NCI-H1436 treated with DMSO at 0.1 percent for 48 hours (cell line): Measurements from ENCODE around the gene TFAP2D.
A peak's percentile ranks its signal among the peaks of the same experiment; 100 is the strongest.

Source experiments
- DNase-seq: peaks from one replicate; lab custom pipeline; 2025; lab: John Stamatoyannopoulos, UW

TFAP2D gene

DNA sequence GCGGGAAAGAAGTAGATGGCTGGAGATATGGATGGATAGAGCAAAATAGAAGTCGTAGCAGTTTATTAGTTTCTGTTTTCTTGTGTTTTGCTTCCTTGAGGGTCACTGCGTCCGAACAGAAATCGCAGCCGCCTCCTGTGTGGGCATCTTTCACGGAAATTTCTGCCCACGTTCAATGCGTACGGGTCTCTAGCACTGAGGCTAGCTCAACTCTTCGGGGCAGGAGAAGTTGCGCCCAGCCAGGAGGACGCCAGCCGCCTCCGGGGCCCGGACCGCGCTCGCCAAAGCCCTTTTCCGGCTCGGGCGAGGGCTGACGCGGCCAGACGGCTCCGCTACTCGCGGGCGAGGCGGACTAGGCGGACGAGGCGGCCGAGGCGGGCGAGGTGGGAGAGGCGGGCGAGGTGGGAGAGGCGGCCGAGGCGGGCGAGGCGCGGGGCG lies 106.2 kb downstream of the TFAP2D start:
- no peak for DNase-seq

DNA sequence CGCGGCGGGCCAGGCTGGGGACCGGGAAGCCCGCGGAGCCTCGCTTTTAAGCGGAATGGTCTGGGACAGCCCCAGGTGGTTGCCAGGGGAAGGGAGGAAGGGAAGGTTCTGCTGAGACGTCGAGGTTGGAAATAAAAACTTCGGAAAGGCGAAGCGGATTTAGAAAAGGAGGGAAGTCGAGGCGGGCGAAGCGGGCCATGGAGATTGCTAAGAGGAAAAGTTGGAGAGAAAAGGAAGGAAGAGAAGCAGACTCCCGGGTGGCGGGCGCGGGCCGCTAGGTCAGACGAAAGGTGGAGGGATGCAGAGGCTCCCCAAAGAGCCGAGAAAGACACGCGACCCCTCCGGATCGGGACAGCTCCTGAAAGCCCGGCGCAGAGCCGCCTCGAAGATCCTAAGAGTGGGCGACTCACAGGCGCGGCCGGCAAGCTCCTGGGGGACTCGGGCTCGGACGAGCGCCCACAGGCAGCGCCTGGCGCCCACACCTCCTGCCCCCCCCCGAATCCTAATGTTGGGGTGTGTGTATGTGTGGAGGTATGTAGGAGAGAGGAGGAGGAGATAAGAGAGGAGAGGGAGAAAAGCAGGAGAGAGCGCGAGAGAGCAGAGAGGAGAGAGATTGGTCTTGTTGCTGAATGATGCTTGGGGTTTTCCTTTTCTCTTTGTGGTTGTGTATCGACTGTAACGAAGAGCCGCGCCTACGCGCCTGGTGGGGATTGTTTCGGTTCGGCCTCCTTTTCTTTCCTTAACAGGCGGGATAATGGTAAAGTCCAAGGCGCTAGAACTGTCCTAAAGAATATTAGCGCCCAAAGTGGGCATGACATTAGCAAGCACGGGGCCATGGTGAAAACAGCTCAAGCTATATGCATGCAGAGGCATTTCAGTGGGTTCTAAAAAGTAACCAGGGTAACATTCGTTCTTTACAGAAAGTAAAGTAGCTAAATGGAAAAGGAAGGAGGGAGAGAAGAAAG lies 106.9 kb downstream of the TFAP2D start:
- no peak for DNase-seq

DNA sequence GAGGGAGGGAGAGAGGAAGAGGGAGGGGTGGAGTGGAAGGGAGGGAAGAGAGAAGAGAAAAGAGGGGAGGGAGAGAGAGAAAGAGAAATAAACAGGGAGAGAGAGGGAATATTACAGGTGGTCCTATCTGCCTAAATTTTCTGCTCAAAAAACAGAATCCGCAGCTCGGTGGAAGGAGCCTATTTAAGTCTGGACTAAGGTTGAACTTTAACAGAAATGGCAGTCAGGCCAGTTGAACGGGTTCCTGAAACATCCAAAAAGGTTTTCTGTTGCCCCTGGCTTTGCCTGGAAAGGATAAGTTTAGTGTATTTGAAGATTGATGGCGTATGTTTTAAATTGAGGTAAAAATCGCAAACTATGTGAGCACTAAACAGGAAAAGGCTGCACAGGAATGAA lies 107.5 kb downstream of the TFAP2D start:
- no peak for DNase-seq

DNA sequence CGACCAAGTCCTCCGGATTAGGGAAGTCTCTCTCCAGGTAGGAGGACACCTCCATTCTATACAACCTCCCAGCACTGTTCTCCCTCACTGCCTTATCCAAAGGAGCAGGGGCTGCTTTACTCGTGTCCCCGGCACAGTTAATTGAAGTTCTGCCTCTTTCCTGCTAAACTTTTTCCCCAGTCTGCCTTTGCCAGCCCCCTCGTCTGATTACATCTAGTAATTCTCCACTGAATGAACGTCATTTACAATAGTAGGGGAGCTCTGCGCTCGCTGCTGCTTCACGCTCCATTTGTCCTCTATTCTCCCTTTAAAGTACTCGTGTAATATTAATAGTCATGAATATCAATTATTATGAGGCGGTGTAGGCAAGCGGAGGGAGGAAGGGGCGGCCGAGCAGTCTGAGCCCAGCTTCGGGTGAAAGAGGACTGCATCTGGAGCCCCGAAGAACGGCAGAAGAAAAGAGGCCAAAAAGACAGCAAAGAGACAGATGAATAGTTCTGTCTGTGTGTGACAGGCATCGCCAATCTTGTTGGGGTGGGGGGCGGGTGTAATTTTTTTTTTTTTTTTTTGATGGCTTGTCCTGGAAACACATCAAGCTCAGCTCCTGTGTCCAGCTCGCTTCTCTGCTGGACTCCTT lies 108.2 kb downstream of the TFAP2D start:
- DNase-seq = no peak

DNA sequence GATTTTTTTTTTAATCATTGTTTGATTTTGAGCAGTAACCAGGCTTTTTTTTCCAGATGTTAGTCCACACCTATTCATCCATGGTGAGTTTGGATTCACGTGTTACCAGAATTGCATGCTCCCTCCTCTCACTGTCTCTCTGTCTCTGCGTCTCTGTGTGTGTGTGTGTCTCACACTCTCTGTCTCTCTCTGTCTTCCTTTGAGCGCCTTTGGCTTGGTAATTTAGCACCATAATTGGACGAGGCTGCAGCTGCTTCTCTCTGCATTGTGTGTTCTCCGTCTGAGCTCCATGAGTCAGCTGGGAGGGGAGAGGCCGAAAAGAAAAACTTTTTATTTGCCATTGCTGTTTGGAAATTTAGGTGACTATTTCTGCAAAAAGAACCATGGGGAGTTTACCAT lies 108.8 kb downstream of the TFAP2D start:
- peak; percentile 38 for DNase-seq
